IPS-20b (cell line): Measurements from ENCODE around the gene NFIA.

Experiments
- H3K27ac ChIP-seq: one replicate; pipeline ENCODE4 v1.5.1; 2013; ENCODE audit warnings: low read length
- H3K27me3 ChIP-seq: 2 replicates; pipeline ENCODE4 v1.6.1; 2013; ENCODE audit warnings: mild to moderate bottlenecking, low read length, inconsistent platforms; ENCODE audit not compliant: insufficient read depth
- H3K36me3 ChIP-seq: 2 replicates; pipeline ENCODE4 v1.6.1; 2013; ENCODE audit warnings: low read depth, mild to moderate bottlenecking, inconsistent platforms, low read length, moderate library complexity; ENCODE audit not compliant: insufficient read depth
- H3K4me1 ChIP-seq: 2 replicates; pipeline ENCODE4 v1.6.1; 2013; ENCODE audit warnings: mild to moderate bottlenecking, control low read depth, inconsistent platforms, low read length, moderate library complexity; ENCODE audit not compliant: insufficient read depth
- H3K4me3 ChIP-seq: 2 replicates; pipeline ENCODE4 v1.5.1; 2013; ENCODE audit warnings: mild to moderate bottlenecking, low read length, inconsistent platforms
- H3K9ac ChIP-seq: 2 replicates; pipeline ENCODE4 v1.6.1; 2013; ENCODE audit warnings: low read depth, mild to moderate bottlenecking, inconsistent platforms, low read length, moderate library complexity
- H3K9me3 ChIP-seq: 2 replicates; pipeline ENCODE4 v1.6.1; 2013; ENCODE audit warnings: mild to moderate bottlenecking, low read depth, low read length, inconsistent platforms; ENCODE audit not compliant: insufficient read depth

The NFIA gene

GRCh38 chr1:61448914-61449313, 366.6 kb downstream of the NFIA start:
- H3K36me3 ChIP-seq: no peaks in the 10 kb centered on the region
- H3K9ac ChIP-seq: no peak overlapping the region
- peaks cover 18% of the 10 kb centered on the region for H3K4me1 ChIP-seq
- no peak overlapping the region for H3K4me3 ChIP-seq
- H3K9me3 ChIP-seq: no peaks in the 10 kb centered on the region
- no peak overlapping the region for H3K27ac ChIP-seq
- no peaks in the 10 kb centered on the region for H3K27me3 ChIP-seq

- H3K27ac ChIP-seq: no peak overlapping the region
Observed at GRCh38 chr1:61449410-61449809, 367.0 kb downstream of the NFIA start.

DNA sequence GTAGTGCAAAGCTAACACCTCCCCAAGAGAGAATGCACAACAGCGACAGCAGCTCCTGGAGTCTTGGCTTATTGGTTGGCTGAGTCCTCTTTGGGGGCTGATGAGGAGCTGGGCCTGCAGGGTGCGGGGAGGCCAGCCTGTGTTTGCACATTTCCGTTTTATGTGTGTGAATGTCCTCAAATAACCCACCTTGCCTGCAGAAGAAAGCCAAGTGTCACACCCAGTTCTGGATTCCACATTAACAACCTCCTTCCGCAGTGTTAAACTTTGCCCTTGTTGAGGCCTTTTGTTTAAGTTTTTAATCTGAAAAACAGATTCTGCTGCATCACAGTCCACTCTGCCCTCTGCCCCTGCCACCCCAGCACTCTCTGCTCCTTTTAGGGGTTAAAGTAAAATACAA, 368.1 kb downstream of the NFIA start:
- H3K27ac ChIP-seq: no peak overlapping the region
- no peak overlapping the region for H3K9ac ChIP-seq
- H3K4me3 ChIP-seq: no peak overlapping the region
- no peaks in the 10 kb centered on the region for H3K36me3 ChIP-seq
- H3K9me3 ChIP-seq: no peaks in the 10 kb centered on the region
- peaks cover 19% of the 10 kb centered on the region for H3K4me1 ChIP-seq
- no peaks in the 10 kb centered on the region for H3K27me3 ChIP-seq

More at GRCh38 chr1:61449410-61449809, 367.0 kb downstream of the NFIA start:
- no peaks in the 10 kb centered on the region for H3K27me3 ChIP-seq
- no peaks in the 10 kb centered on the region for H3K9me3 ChIP-seq
- H3K36me3 ChIP-seq: no peaks in the 10 kb centered on the region
- H3K9ac ChIP-seq: no peak overlapping the region
- H3K4me1 ChIP-seq: peaks cover 19% of the 10 kb centered on the region
- no peak overlapping the region for H3K4me3 ChIP-seq

- peaks cover 19% of the 10 kb centered on the region for H3K4me1 ChIP-seq
- H3K9ac ChIP-seq: no peak overlapping the region
- H3K27ac ChIP-seq: no peak overlapping the region
- H3K27me3 ChIP-seq: no peaks in the 10 kb centered on the region
- no peaks in the 10 kb centered on the region for H3K9me3 ChIP-seq
- no peaks in the 10 kb centered on the region for H3K36me3 ChIP-seq
- H3K4me3 ChIP-seq: no peak overlapping the region
Observed at GRCh38 chr1:61450872-61451571, 368.7 kb downstream of the NFIA start.

DNA sequence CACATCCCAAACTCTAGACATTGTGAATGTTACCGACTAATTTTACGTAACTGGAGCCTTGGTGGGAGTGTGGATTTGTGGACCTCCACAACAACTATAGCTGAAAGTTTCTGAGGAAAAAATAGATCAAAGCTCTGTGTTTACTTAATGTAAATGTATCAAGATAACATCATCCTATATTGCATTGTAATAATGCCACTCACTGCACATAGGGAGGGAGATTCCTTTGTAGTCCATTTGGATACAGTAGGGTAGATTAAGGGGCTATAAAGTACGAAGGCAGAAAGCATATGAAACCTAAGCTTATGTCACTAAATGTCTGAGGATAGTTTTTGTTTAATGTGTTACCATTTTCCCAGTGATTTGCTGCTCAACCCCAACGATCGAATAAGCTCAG, 369.2 kb downstream of the NFIA start:
- Histone ChIP-seq H3K27ac (no peak overlapping the region), H3K27me3 (no peaks in the 10 kb centered on the region), H3K4me3 (no peak overlapping the region), H3K4me1 (peaks cover 19% of the 10 kb centered on the region), H3K9me3 (no peaks in the 10 kb centered on the region), H3K9ac (no peak overlapping the region), H3K36me3 (no peaks in the 10 kb centered on the region)

DNA sequence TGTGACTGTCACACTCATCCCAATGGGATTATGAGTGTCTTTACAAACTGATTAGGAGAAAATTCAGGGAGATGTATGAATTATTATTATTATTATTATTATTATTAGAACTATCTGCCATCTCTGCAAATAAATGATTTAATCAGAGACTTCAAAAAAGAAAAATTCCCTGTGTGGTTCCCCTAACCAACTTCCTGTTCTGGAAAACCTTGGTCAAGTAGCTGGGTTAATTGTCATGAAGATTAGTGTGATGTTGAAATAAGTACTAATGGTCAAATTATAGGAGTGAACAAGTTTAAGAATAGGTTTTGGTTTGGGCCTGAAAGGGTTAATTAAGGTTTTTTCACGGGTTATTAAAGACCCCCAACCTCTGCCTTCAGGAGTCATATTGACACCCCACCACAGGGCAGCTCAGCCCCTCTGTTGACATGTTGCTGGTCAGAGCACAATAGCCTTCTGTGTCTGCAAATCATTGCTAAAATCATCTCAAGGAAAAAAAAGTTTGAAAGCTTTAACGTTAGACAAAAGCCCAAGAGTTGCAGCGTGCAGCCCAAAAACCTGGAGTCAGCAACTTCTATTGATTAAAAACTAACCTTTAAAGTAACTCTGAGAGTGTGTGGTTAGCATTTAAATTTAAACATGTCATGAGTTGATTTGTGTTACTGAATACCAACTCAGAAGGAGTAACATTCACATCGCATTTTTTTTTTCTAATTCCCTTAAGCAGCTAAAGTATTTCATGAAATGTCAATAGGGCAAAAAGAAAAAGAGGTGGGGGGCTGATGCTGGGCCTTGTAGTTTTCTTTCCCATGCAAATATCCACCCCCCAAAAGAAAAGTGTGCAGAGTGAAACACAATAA, 370.0 kb downstream of the NFIA start:
- Histone ChIP-seq H3K9me3 (no peaks in the 10 kb centered on the region), H3K4me1 (peaks cover 25% of the 10 kb centered on the region), H3K4me3 (no peak overlapping the region), H3K27me3 (no peaks in the 10 kb centered on the region), H3K9ac (no peak overlapping the region), H3K36me3 (no peaks in the 10 kb centered on the region), H3K27ac (no peak overlapping the region)

DNA sequence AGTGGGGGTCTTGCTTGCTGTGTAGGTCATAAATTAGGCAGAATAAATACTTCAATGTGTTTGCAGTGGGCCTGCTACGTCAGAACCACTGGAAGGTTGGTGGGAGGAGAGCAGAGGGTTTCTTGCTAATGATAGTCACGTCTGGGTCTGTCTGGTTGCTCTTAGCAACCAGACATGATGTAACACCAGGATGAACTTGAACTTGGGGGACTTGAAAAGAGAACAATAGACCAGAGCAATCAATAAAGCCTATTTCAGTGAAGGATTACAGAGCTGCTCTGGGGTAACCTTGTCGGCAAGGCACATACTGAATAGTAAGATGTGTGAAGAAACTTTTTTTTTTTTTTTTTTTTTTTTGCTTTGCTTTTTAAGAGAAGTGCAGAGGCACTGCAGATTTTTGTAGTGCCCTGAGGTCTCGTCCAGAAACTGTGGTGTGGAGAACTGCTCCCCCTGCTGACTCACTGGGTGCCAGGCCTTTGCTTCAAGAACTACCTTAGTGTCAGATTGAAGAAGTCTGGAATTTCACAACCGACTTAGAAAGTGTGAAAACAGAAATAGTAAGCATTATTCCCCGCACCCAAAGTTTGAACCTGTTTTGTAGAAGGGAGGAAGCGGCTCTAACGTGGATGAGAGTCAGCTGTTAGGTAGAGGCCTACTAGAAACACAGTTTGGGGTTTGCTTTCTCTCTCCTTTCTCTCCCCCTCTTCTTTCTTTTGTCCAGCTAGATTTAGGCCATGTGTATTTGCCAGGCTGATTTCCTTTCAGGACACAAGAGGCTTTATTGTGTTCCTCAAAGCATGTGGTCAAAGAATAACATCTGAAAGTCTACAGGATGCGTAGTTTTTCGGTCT, 371.0 kb downstream of the NFIA start:
- peaks cover 29% of the 10 kb centered on the region for H3K4me1 ChIP-seq
- H3K4me3 ChIP-seq: no peak overlapping the region
- no peaks in the 10 kb centered on the region for H3K36me3 ChIP-seq
- H3K9me3 ChIP-seq: no peaks in the 10 kb centered on the region
- H3K27me3 ChIP-seq: no peaks in the 10 kb centered on the region
- no peak overlapping the region for H3K9ac ChIP-seq
- H3K27ac ChIP-seq: no peak overlapping the region

- Histone ChIP-seq H3K9me3 (no peaks in the 10 kb centered on the region), H3K27ac (no peak overlapping the region), H3K27me3 (no peaks in the 10 kb centered on the region), H3K4me1 (peaks cover 42% of the 10 kb centered on the region), H3K36me3 (no peaks in the 10 kb centered on the region), H3K9ac (no peak overlapping the region), H3K4me3 (no peak overlapping the region)
Observed at GRCh38 chr1:61455400-61455799, 373.0 kb downstream of the NFIA start.

DNA sequence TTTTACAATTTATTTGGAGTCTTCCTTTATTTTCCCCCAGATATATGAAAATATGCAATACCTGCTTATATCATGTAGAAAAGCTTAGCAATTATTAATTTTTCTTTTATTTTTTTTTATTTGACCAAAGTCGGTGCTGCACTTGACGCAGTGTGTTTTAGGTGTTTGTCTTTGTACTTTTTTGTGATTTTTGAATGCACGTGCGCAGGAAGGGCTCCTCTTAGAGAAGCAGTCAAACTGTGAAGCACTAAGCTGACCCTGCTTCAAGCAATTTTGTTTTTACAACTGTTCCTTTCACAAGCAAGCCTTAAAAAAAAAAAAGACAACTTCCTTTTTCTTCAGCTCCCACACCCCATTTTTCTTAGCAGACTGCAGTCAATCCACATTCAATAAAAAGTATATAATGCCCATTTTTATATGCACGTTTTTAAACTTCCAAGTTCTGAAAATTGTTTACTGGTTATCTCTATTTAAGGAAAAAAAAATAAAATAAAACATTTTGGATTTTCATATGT, 375.2 kb downstream of the NFIA start:
- Histone ChIP-seq H3K9ac (no peak overlapping the region), H3K27ac (no peak overlapping the region), H3K4me3 (no peak overlapping the region), H3K36me3 (no peaks in the 10 kb centered on the region), H3K27me3 (no peaks in the 10 kb centered on the region), H3K9me3 (no peaks in the 10 kb centered on the region), H3K4me1 (peaks cover 56% of the 10 kb centered on the region)

DNA sequence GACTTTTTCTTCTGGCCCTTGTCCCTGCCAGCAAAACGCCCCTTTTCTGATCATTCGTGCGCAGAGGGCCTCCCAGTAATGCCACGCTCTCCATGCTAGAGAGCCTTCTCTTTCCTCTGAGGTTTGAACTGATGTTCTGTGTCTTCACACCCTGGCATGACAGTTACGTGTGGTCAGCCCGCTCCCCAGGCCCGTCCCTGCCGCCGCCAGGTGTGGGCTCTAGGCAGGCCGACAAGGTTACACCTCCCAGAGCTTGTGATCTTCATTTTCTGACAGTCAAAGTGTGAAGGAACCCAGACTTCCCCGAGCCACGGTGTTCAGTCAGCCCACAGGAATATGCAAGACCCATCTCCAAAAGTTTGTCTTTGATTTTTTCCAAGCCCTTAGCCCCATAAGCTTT, 377.0 kb downstream of the NFIA start:
- no peak overlapping the region for H3K4me3 ChIP-seq
- H3K9me3 ChIP-seq: no peaks in the 10 kb centered on the region
- H3K27me3 ChIP-seq: no peaks in the 10 kb centered on the region; the same call in 1 of the 2 replicates
- H3K36me3 ChIP-seq: no peaks in the 10 kb centered on the region
- no peak overlapping the region for H3K9ac ChIP-seq
- peaks cover 49% of the 10 kb centered on the region for H3K4me1 ChIP-seq
- no peak overlapping the region for H3K27ac ChIP-seq

DNA sequence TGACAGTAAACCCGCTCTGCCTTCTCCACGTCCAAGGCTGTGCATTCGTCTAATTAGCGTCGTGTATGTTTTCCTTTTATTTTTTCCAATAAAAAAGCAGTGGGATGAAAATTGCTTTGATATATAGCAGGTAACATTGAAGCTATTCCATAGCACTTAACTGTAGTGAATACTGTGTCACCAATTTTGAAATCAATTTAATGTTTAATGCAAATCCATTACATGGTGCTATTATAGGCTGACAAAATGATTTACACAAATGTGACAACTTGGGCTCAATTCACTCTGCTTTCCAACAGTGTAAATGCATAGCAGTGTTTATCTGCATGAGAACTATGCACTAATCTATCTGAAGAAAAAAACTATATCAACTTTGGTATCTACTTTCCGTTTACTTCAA, 377.8 kb downstream of the NFIA start:
- Histone ChIP-seq H3K9ac (no peak overlapping the region), H3K9me3 (no peaks in the 10 kb centered on the region), H3K4me3 (no peak overlapping the region), H3K4me1 (peaks cover 49% of the 10 kb centered on the region), H3K27me3 (no peaks in the 10 kb centered on the region; the same call in 1 of the 2 replicates), H3K27ac (no peak overlapping the region), H3K36me3 (no peaks in the 10 kb centered on the region)
